ENCODE results near the gene PHC2. TPM values are rescaled to one million over a fixed set of nuclear protein-coding genes. Genes with fewer than 3 reads are reported as not detected.

The PHC2 gene
- total RNA-seq, 4 donors from 2014 or later, result 52.7 to 68.9 (median 59.8) TPM

GRCh38 chr1:33382661-33383415 lies 48.1 kb downstream of the PHC2 start:
- Histone ChIP-seq H3K9me3 (no peaks in the 10 kb centered on the region), H3K4me3 (no peak overlapping the region), H3K4me1 (peaks cover 0 to 27% (median 14%) of the 10 kb centered on the region in 4 donors), H3K27ac (no peak overlapping the region), H3K27me3 (no peaks in the 10 kb centered on the region), H3K36me3 (no peaks in the 10 kb centered on the region)
- TF ChIP-seq POLR2AphosphoS5 (IDR thresholded peaks at IDR 0.05) (no peak), POLR2A (IDR thresholded peaks at IDR 0.05) (no peak), EP300 (IDR thresholded peaks at IDR 0.05; ENCODE audit: low read depth) (no peak), CTCF (IDR thresholded peaks at IDR 0.05) (no peak)
- DNase-seq, result no peak
- in situ Hi-C loops (cut with MboI; ENCODE audit: low pct_ligation_motif_present in 1 of 4, low pct_unique_long_range_greater_than_20kb in 1 of 4, low sequenced_read_pairs in 3 of 4) (no loop called here), intact Hi-C loops (cut with DNase I; ENCODE audit: low total_unique reads) (no loop called here)
- 73% methylated on average over 9 of the region's 9 CpGs; no CpG with 5 or more reads in 1 of the 2 donors for WGBS, 2 donors (ENCODE audit: low coverage in 1 of 2)

GRCh38 chr1:33381977-33382376 lies 48.9 kb downstream of the PHC2 start:
- no peak for DNase-seq
- Histone ChIP-seq H3K4me3 (no peak overlapping the region), H3K36me3 (no peaks in the 10 kb centered on the region), H3K27me3 (no peaks in the 10 kb centered on the region), H3K4me1 (peaks cover 0 to 19% (median 10%) of the 10 kb centered on the region in 4 donors), H3K27ac (no peak overlapping the region), H3K9me3 (no peaks in the 10 kb centered on the region)
- TF ChIP-seq CTCF (IDR thresholded peaks at IDR 0.05) (no peak), EP300 (IDR thresholded peaks at IDR 0.05; ENCODE audit: low read depth) (no peak), POLR2A (IDR thresholded peaks at IDR 0.05) (no peak)
- intact Hi-C loops (cut with DNase I; ENCODE audit: low total_unique reads), result no loop called here
- WGBS, 2 donors (ENCODE audit: low coverage in 1 of 2), result 85% methylated on average over 4 of the region's 4 CpGs
- in situ Hi-C loops (cut with MboI; ENCODE audit: low pct_ligation_motif_present in 1 of 4, low pct_unique_long_range_greater_than_20kb in 1 of 4, low sequenced_read_pairs in 3 of 4), result no loop called here

GRCh38 chr1:33380811-33381210 lies 50.1 kb downstream of the PHC2 start:
- Histone ChIP-seq H3K4me1 (peaks cover 0 to 18% (median 10%) of the 10 kb centered on the region in 4 donors), H3K4me3 (no peak overlapping the region), H3K27me3 (no peaks in the 10 kb centered on the region), H3K9me3 (no peaks in the 10 kb centered on the region), H3K36me3 (no peaks in the 10 kb centered on the region), H3K27ac (no peak overlapping the region)
- intact Hi-C loops (cut with DNase I; ENCODE audit: low total_unique reads), result no loop called here
- in situ Hi-C loops (cut with MboI; ENCODE audit: low pct_ligation_motif_present in 1 of 4, low pct_unique_long_range_greater_than_20kb in 1 of 4, low sequenced_read_pairs in 3 of 4), result no loop called here
- no peak for TF ChIP-seq POLR2AphosphoS5 (IDR thresholded peaks at IDR 0.05)
- TF ChIP-seq POLR2A (IDR thresholded peaks at IDR 0.05), result no peak
- TF ChIP-seq EP300 (IDR thresholded peaks at IDR 0.05; ENCODE audit: low read depth), result no peak
- TF ChIP-seq CTCF (IDR thresholded peaks at IDR 0.05), result no peak
- no peak for DNase-seq
- 67 to 82% methylated on average over 2 of the region's 2 CpGs for WGBS, 2 donors (ENCODE audit: low coverage in 1 of 2)

- Histone ChIP-seq H3K4me3 (no peak overlapping the region), H3K4me1 (peaks cover 0 to 16% (median 8%) of the 10 kb centered on the region in 4 donors), H3K27me3 (no peaks in the 10 kb centered on the region), H3K36me3 (no peaks in the 10 kb centered on the region), H3K27ac (no peak overlapping the region), H3K9me3 (no peaks in the 10 kb centered on the region)
- WGBS, 2 donors (ENCODE audit: low coverage in 1 of 2), result 57 to 73% methylated on average over 7 to 10 of the region's 10 CpGs
- in situ Hi-C loops (cut with MboI; ENCODE audit: low pct_ligation_motif_present in 1 of 4, low pct_unique_long_range_greater_than_20kb in 1 of 4, low sequenced_read_pairs in 3 of 4), result no loop called here
- intact Hi-C loops (cut with DNase I; ENCODE audit: low total_unique reads), result no loop called here
- TF ChIP-seq POLR2A (IDR thresholded peaks at IDR 0.05), result no peak
- TF ChIP-seq CTCF (IDR thresholded peaks at IDR 0.05), result no peak
- TF ChIP-seq POLR2AphosphoS5 (IDR thresholded peaks at IDR 0.05), result no peak
- TF ChIP-seq EP300 (IDR thresholded peaks at IDR 0.05; ENCODE audit: low read depth), result no peak
- DNase-seq, result no peak
These were observed 51.1 kb downstream of the PHC2 start for GRCh38 chr1:33379631-33380354.
